Sigmoid colon (tissue), 4 donors: ENCODE results near the gene ADORA2B.

ENCODE experiments used
- CTCF ChIP-seq, 4 experiments: fragments of 450-650 bp in 3 of 4; fragments of 200-600 bp in 1 of 4; IDR thresholded peaks; one replicate each; pipeline ENCODE4 v1.5.1; 2016 to 2019; ENCODE audit warnings: antibody characterized with exemption in 4 of 4, mild to moderate bottlenecking in 3 of 4, moderate library complexity in 2 of 4
- EP300 ChIP-seq, 4 donors: sonication (generic); formaldehyde crosslinking; IDR thresholded peaks; one replicate each; pipeline ENCODE4 v1.6.1; 2017; ENCODE audit warnings: antibody characterized with exemption in 4 of 4
- POLR2A ChIP-seq, 2 donors: fragments of 450-650 bp; IDR thresholded peaks; one replicate each; pipeline ENCODE4 v1.6.1; 2016; ENCODE audit warnings: antibody characterized with exemption in 2 of 2, mild to moderate bottlenecking in 2 of 2, moderate library complexity in 2 of 2
- POLR2AphosphoS5 ChIP-seq, 4 donors: sonication (generic); formaldehyde crosslinking; IDR thresholded peaks; one replicate each; pipeline ENCODE4 v1.6.1; 2017; ENCODE audit warnings: antibody characterized with exemption in 4 of 4

DNA sequence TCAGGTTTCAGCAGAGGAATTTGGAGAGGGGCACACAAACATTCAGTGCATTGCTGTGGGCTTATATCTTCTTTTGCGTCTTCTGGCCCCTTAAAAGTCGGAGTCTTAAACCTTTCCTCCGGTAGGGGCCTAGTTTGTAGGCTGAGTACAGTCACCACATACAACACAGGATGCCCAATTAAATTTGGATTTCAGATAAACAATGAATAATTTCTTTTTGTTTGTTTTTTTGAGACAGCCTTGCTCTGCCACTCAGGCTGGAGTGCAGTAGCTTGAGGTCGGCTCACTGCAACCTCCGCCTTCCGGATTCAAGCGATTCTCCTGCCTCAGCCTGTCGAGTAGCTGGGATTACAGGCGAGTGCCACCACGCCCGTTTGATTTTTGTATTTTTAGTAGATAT is 26.7 kb upstream of the ADORA2B start:
- TF ChIP-seq CTCF (IDR thresholded peaks at IDR 0.05) (no peak), POLR2AphosphoS5 (IDR thresholded peaks at IDR 0.05) (no peak), POLR2A (IDR thresholded peaks at IDR 0.05) (no peak), EP300 (IDR thresholded peaks at IDR 0.05) (no peak)
